Measurements from ENCODE around the gene TMEM134.

Gene TMEM134

GRCh38 chr11:67432655-67433349, 36.2 kb downstream of the TMEM134 start:
- H3K36me3 ChIP-seq (replicated peaks; ENCODE audit: low read depth, low read length): peaks cover 41% of the 10 kb centered on the region
- TF ChIP-seq CTCF (IDR thresholded peaks at IDR 0.05; ENCODE audit: low read depth, low read length): no peak
- no peak for TF ChIP-seq EZH2phosphoT487 (IDR thresholded peaks at IDR 0.05; ENCODE audit: low read depth)
- H3K4me1 ChIP-seq (ENCODE audit: low read length): peaks cover 47% of the 10 kb centered on the region
- H4K20me1 ChIP-seq (ENCODE audit: insufficient read depth, low read length): no peaks in the 10 kb centered on the region
- no peak overlapping the region for H3K9ac ChIP-seq (ENCODE audit: low read length)
- H3K4me3 ChIP-seq (ENCODE audit: low read length): no peak overlapping the region
- no peaks in the 10 kb centered on the region for H3K27me3 ChIP-seq (ENCODE audit: low read depth, low read length)
- no peak overlapping the region for H3K4me2 ChIP-seq (ENCODE audit: low read length)
- H3K9me3 ChIP-seq (ENCODE audit: insufficient read depth, low read length): no peaks in the 10 kb centered on the region
- H3K79me2 ChIP-seq (ENCODE audit: low read length): peaks cover 51% of the 10 kb centered on the region
- H2AFZ ChIP-seq (ENCODE audit: low read depth, low read length): no peak overlapping the region
- H3K27ac ChIP-seq (ENCODE audit: low read length): peak overlapping the region; percentile 96; the same call in 1 of the 2 replicates

DNA sequence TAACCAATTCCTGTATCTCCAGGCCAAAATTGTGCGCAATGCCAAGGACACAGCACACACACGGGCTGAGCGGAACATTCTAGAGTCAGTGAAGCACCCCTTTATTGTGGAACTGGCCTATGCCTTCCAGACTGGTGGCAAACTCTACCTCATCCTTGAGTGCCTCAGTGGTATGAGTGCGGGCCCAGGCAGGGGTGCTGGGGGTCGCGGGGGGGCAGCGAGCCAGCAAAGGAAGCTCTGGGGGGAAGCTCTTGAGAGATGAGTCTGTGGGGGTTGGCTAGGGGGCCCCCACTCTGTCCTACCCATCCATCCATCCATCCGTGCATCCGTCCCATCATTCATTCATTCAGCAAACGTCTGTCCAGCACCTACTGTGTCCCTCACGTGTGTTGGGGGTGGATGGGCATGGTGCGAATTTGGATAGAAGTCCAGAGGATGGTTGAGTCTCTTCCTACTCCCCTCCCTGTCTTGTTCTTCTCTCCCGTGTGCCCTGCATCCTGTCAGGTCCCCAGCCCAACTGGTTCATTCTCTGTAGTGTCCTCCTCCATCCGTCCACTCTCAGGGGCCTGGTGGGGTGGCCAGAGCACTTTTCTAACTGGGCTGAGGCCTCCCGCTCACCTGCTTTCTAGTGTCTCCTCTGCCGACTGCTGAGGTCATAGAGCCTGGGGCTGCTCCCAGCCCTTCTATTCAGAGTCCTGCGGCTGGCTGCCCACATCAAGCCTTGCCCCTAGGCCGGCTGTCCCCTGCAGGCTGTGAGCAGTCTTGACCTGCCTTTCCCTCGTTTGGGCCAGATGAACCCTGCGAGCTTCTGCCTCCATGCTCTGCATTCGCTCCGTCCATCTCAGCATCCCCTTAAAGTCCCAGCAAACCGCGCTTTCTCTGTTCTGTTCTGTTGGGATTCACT, 37.5 kb downstream of the TMEM134 start:
- no peaks in the 10 kb centered on the region for H3K9me3 ChIP-seq (ENCODE audit: insufficient read depth, low read length)
- H3K27ac ChIP-seq (ENCODE audit: low read length): no peak overlapping the region
- no peak for TF ChIP-seq CTCF (IDR thresholded peaks at IDR 0.05; ENCODE audit: low read depth, low read length)
- TF ChIP-seq EZH2phosphoT487 (IDR thresholded peaks at IDR 0.05; ENCODE audit: low read depth): no peak
- H3K9ac ChIP-seq (ENCODE audit: low read length): no peak overlapping the region
- no peaks in the 10 kb centered on the region for H3K27me3 ChIP-seq (ENCODE audit: low read depth, low read length)
- H2AFZ ChIP-seq (ENCODE audit: low read depth, low read length): no peak overlapping the region
- H3K4me3 ChIP-seq (ENCODE audit: low read length): no peak overlapping the region
- H3K4me1 ChIP-seq (ENCODE audit: low read length): peaks cover 44% of the 10 kb centered on the region
- no peak overlapping the region for H3K4me2 ChIP-seq (ENCODE audit: low read length)
- no peaks in the 10 kb centered on the region for H4K20me1 ChIP-seq (ENCODE audit: insufficient read depth, low read length)
- peaks cover 42% of the 10 kb centered on the region for H3K79me2 ChIP-seq (ENCODE audit: low read length)
- H3K36me3 ChIP-seq (replicated peaks; ENCODE audit: low read depth, low read length): peaks cover 37% of the 10 kb centered on the region

DNA sequence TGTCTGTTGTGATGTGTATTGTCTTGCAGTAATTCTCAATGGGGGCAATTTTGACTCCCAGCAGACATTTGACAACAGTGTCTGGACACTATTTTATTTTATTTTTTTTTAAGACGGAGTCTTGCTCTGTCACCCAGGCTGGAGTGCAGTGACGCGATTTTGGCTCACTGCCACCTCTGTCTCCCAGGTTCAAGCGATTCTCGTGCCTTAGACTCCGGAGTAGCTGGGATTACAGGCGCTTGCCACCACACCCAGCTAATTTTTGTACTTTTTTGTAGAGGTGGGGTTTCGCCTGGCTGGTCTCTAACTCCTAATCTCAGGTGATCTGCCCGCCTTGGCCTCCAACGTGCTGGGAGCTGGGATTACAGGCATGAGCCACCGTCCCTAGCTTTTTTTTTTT, 39.3 kb downstream of the TMEM134 start:
- Histone ChIP-seq H3K27ac (ENCODE audit: low read length) (no peak overlapping the region), H3K4me1 (ENCODE audit: low read length) (peaks cover 27% of the 10 kb centered on the region)
- no peak for TF ChIP-seq CTCF (IDR thresholded peaks at IDR 0.05; ENCODE audit: low read depth, low read length)
- TF ChIP-seq EZH2phosphoT487 (IDR thresholded peaks at IDR 0.05; ENCODE audit: low read depth): no peak

DNA sequence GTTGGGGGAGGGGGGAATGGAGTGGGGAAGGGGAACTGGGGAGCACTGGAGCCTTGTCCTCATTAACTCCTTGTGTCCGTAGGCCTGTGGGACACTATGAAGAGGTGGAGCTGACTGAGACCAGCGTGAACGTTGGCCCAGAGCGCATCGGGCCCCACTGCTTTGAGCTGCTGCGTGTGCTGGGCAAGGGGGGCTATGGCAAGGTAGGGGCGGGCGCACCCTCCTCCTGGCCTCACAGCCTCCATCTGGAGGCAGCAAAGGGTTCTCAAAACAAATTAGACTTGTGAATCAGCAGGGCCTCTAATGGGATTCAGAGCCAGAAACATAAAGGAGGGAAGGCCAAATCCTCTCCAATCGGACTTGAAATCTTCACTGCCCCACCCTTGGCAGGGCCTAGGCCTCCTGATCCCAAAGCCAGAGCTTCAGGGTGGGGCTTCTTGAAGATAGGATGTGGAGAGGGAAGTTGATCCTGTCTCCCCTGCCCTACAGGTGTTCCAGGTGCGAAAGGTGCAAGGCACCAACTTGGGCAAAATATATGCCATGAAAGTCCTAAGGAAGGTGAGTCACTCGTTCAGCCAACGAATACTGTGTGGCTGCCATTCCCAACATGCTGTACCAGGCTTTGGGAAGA, 39.9 kb downstream of the TMEM134 start:
- Histone ChIP-seq H2AFZ (ENCODE audit: low read depth, low read length) (no peak overlapping the region), H3K9ac (ENCODE audit: low read length) (peak overlapping the region; percentile 87), H3K4me1 (ENCODE audit: low read length) (peaks cover 22% of the 10 kb centered on the region)

More for the DNA sequence above, 39.3 kb downstream of the TMEM134 start:
- Histone ChIP-seq H2AFZ (ENCODE audit: low read depth, low read length) (no peak overlapping the region), H3K4me2 (ENCODE audit: low read length) (peak overlapping the region; percentile 82), H3K36me3 (replicated peaks; ENCODE audit: low read depth, low read length) (peaks cover 24% of the 10 kb centered on the region), H3K9ac (ENCODE audit: low read length) (no peak overlapping the region), H3K79me2 (ENCODE audit: low read length) (peaks cover 25% of the 10 kb centered on the region), H4K20me1 (ENCODE audit: insufficient read depth, low read length) (no peaks in the 10 kb centered on the region), H3K27me3 (ENCODE audit: low read depth, low read length) (no peaks in the 10 kb centered on the region), H3K4me3 (ENCODE audit: low read length) (no peak overlapping the region), H3K9me3 (ENCODE audit: insufficient read depth, low read length) (no peaks in the 10 kb centered on the region)

More for the DNA sequence above, 39.9 kb downstream of the TMEM134 start:
- peaks cover 18% of the 10 kb centered on the region for H3K36me3 ChIP-seq (replicated peaks; ENCODE audit: low read depth, low read length)
- TF ChIP-seq EZH2phosphoT487 (IDR thresholded peaks at IDR 0.05; ENCODE audit: low read depth): no peak
- TF ChIP-seq CTCF (IDR thresholded peaks at IDR 0.05; ENCODE audit: low read depth, low read length): no peak
- peak overlapping the region; percentile 47 for H3K27ac ChIP-seq (ENCODE audit: low read length)
- H3K4me2 ChIP-seq (ENCODE audit: low read length): peak overlapping the region; percentile 82
- peak overlapping the region; percentile 86 for H3K4me3 ChIP-seq (ENCODE audit: low read length)
- H3K27me3 ChIP-seq (ENCODE audit: low read depth, low read length): no peaks in the 10 kb centered on the region
- no peaks in the 10 kb centered on the region for H3K9me3 ChIP-seq (ENCODE audit: insufficient read depth, low read length)
- no peaks in the 10 kb centered on the region for H4K20me1 ChIP-seq (ENCODE audit: insufficient read depth, low read length)
- H3K79me2 ChIP-seq (ENCODE audit: low read length): peaks cover 19% of the 10 kb centered on the region
